ENCODE results near the gene CC2D2A.

CC2D2A gene

GRCh38 chr4:15577508-15577907, 107.8 kb downstream of the CC2D2A start:
- Histone ChIP-seq H3K27me3 (replicated peaks; ENCODE audit: control insufficient read depth, insufficient read depth, low read length) (no peaks in the 10 kb centered on the region), H3K4me3 (replicated peaks; ENCODE audit: low read depth, low read length) (no peak overlapping the region), H3K36me3 (ENCODE audit: control insufficient read depth, insufficient read depth, low read length) (no peaks in the 10 kb centered on the region)
- DNase-seq (ENCODE audit: extremely low read depth, insufficient read length) = no peak
- TF ChIP-seq CTCF (IDR thresholded peaks at IDR 0.05; ENCODE audit: insufficient read depth, low read length, poor library complexity, severe bottlenecking) = no peak

- Histone ChIP-seq H3K27me3 (replicated peaks; ENCODE audit: control insufficient read depth, insufficient read depth, low read length) (no peaks in the 10 kb centered on the region), H3K4me3 (replicated peaks; ENCODE audit: low read depth, low read length) (no peak overlapping the region), H3K36me3 (ENCODE audit: control insufficient read depth, insufficient read depth, low read length) (no peaks in the 10 kb centered on the region)
- DNase-seq (ENCODE audit: extremely low read depth, insufficient read length) = no peak
- TF ChIP-seq CTCF (IDR thresholded peaks at IDR 0.05; ENCODE audit: insufficient read depth, low read length, poor library complexity, severe bottlenecking) = no peak
These were observed 115.1 kb downstream of the CC2D2A start for GRCh38 chr4:15584785-15585184.

- DNase-seq (ENCODE audit: extremely low read depth, insufficient read length) = no peak
- H3K4me3 ChIP-seq (replicated peaks; ENCODE audit: low read depth, low read length) = no peak overlapping the region
- no peak for TF ChIP-seq CTCF (IDR thresholded peaks at IDR 0.05; ENCODE audit: insufficient read depth, low read length, poor library complexity, severe bottlenecking)
- H3K36me3 ChIP-seq (ENCODE audit: control insufficient read depth, insufficient read depth, low read length) = no peaks in the 10 kb centered on the region
- H3K27me3 ChIP-seq (replicated peaks; ENCODE audit: control insufficient read depth, insufficient read depth, low read length) = no peaks in the 10 kb centered on the region
These were observed 115.6 kb downstream of the CC2D2A start for GRCh38 chr4:15585331-15585730.

GRCh38 chr4:15586066-15586465, 116.4 kb downstream of the CC2D2A start:
- TF ChIP-seq CTCF (IDR thresholded peaks at IDR 0.05; ENCODE audit: insufficient read depth, low read length, poor library complexity, severe bottlenecking) = no peak
- no peak overlapping the region for H3K4me3 ChIP-seq (replicated peaks; ENCODE audit: low read depth, low read length)
- no peaks in the 10 kb centered on the region for H3K27me3 ChIP-seq (replicated peaks; ENCODE audit: control insufficient read depth, insufficient read depth, low read length)
- no peaks in the 10 kb centered on the region for H3K36me3 ChIP-seq (ENCODE audit: control insufficient read depth, insufficient read depth, low read length)
- DNase-seq (ENCODE audit: extremely low read depth, insufficient read length) = no peak

- no peak overlapping the region for H3K4me3 ChIP-seq (replicated peaks; ENCODE audit: low read depth, low read length)
- H3K36me3 ChIP-seq (ENCODE audit: control insufficient read depth, insufficient read depth, low read length) = no peaks in the 10 kb centered on the region
- no peak for TF ChIP-seq CTCF (IDR thresholded peaks at IDR 0.05; ENCODE audit: insufficient read depth, low read length, poor library complexity, severe bottlenecking)
- H3K27me3 ChIP-seq (replicated peaks; ENCODE audit: control insufficient read depth, insufficient read depth, low read length) = no peaks in the 10 kb centered on the region
- DNase-seq (ENCODE audit: extremely low read depth, insufficient read length) = no peak
These were observed 118.0 kb downstream of the CC2D2A start for GRCh38 chr4:15587649-15588048.

GRCh38 chr4:15592799-15593198, 123.1 kb downstream of the CC2D2A start:
- DNase-seq (ENCODE audit: extremely low read depth, insufficient read length) = no peak
- Histone ChIP-seq H3K27me3 (replicated peaks; ENCODE audit: control insufficient read depth, insufficient read depth, low read length) (no peaks in the 10 kb centered on the region), H3K4me3 (replicated peaks; ENCODE audit: low read depth, low read length) (no peak overlapping the region), H3K36me3 (ENCODE audit: control insufficient read depth, insufficient read depth, low read length) (no peaks in the 10 kb centered on the region)
- TF ChIP-seq CTCF (IDR thresholded peaks at IDR 0.05; ENCODE audit: insufficient read depth, low read length, poor library complexity, severe bottlenecking) = no peak

Measured in GM06990 (cell line).